NCI-H1694 treated with DMSO at 0.1 percent for 48 hours (cell line): Measurements from ENCODE around the gene DPF1.
A peak's percentile ranks its signal among the peaks of the same experiment; 100 is the strongest.

Source experiments
- DNase-seq: peaks from one replicate; lab custom pipeline; 2025; lab: John Stamatoyannopoulos, UW

The DPF1 gene

GRCh38 chr19:38197937-38198704 is 25.9 kb downstream of the DPF1 start:
- DNase-seq = no peak

DNA sequence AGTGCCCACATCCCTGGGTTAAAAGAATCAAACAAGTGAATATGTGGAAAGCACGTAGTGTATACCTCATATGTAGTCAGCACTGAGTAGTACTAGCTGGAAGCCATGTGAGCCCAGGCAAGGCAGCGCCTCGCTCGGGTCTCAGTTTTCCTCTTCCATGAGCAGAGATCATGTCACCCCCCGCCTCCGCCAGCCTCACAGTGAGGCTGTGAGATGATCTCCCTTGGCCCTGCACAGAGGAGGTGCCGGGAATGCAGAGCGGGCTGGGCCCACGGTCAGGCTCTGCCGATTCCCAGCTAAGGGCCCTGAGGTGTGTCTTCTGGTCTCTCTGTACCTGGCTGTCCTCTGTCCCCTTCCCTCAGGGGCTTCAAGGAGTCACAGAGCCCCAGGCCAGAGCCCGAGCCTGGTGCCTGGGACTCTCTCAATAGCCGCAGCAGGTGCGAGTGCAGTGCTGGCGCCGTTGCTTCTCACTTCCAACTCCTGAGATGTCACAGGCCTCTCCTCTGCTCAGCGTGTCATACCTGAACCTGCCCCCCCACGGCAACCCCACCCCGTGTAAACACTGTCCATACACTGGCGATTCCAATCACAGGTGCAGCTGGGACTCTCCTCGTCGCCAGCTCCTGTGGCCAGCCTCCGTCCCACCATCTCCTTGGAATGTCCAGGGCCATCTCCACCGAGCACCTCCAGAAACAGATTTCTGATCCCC is 26.9 kb downstream of the DPF1 start:
- DNase-seq = no peak

DNA sequence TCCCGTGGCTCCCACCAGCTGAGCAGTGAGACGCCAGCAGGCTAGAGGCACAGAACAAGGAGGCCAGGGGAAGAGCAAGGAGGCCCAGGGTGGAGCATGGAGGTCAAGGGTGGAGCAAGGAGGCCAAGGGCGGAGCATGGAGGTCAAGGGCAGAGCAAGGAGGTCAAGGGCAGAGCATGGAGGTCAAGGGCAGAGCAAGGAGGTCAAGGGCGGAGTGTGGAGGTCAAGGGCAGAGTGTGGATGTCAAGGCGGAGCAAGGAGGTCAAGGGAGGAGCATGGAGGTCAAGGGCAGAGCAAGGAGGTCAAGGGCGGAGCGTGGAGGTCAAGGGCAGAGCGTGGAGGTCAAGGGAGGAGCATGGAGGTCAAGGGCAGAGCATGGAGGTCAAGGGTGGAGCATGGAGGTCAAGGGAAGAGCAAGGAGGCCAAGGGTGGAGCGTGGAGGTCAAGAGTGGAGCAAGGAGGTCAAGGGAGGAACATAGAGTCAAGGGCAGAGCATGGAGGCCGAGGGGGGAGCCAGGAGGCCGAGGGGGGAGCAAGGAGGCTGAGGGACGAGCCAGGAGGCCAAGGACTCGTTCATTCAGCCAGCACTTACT is 27.7 kb downstream of the DPF1 start:
- DNase-seq = no peak

GRCh38 chr19:38195237-38195636 is 28.8 kb downstream of the DPF1 start:
- DNase-seq = no peak

GRCh38 chr19:38194061-38194701 is 29.8 kb downstream of the DPF1 start:
- peak; percentile 29 for DNase-seq

DNA sequence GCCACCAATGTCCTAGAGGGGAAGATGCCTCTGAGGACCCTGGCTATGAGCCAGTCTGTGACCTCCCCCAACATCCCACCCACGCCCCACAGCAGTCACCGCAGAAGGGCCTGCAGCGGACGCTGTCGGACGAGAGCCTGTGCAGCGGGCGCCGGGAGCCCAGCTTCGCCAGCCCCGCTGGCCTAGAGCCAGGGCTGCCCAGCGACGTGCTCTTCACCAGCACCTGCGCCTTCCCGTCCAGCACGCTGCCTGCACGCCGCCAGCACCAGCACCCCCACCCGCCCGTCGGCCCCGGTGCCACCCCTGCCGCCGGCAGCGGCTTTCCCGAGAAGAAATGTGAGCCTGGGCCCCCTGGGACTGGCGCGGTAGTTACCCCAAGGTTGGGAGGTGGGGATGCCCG is 30.6 kb downstream of the DPF1 start:
- no peak for DNase-seq

GRCh38 chr19:38191747-38192146 is 32.3 kb downstream of the DPF1 start:
- DNase-seq = no peak

DNA sequence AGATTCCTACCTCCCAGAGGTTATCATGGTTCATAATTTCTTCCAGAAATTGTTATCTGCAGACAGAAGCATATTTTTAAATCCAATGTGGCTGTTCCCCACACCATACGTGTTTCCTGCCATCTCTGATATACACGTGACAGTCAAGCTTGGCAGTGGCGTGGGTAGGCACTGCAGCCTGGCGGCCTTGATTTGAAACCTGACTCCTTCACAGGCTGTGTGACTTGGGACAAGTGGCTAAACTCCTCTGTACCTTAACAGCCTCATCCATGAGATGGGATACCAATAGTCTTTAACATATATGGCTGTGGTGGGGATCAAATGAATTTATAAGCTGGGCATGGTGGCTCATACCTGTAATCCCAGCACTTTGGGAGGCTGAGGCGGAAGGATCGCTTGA is 33.2 kb downstream of the DPF1 start:
- DNase-seq = no peak

GRCh38 chr19:38190061-38190460 is 34.0 kb downstream of the DPF1 start:
- DNase-seq = no peak

GRCh38 chr19:38185562-38185961 is 38.5 kb downstream of the DPF1 start:
- DNase-seq = no peak

- DNase-seq = no peak
These were observed 39.2 kb downstream of the DPF1 start for GRCh38 chr19:38184815-38185214.

- no peak for DNase-seq
These were observed 40.6 kb downstream of the DPF1 start for GRCh38 chr19:38183251-38183897.

DNA sequence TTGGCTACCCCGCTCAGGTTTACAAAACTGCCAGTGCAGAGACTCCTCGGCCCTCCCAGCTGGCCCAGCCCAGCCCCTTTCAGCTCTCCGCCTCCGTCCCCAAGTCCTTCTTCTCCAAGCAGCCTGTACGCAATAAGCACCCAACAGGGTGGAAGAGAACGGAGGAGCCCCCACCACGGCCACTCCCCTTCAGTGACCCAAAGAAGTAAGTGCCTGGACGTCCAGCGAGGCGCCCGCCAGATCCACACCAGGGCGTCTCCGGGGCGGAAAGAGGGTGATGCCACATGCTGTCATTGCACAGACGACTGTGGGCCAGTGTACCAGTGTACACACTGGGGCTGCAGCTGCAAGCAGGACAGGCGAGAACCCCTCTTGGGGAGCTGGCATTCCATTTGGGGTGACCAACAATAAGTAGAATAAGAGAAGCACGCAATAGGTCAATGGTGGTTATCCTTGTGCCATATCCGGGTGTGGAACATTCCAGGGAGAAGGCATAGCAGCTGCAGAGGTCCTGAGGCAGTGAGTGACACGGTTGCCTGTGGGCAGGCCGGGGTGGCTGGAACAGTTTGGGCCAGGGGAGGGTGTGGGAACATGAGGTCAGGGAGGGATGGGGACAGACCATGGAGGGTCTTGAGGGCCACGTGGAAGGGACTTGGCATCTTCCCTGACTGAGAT is 41.3 kb downstream of the DPF1 start:
- DNase-seq = no peak

GRCh38 chr19:38180071-38180470 is 44.0 kb downstream of the DPF1 start:
- DNase-seq = no peak

- no peak for DNase-seq
These were observed 48.6 kb downstream of the DPF1 start for GRCh38 chr19:38175422-38175821.

GRCh38 chr19:38173291-38174041 is 50.6 kb downstream of the DPF1 start:
- peak; percentile 75 for DNase-seq

- DNase-seq = no peak
These were observed 52.0 kb downstream of the DPF1 start for GRCh38 chr19:38172001-38172400.

DNA sequence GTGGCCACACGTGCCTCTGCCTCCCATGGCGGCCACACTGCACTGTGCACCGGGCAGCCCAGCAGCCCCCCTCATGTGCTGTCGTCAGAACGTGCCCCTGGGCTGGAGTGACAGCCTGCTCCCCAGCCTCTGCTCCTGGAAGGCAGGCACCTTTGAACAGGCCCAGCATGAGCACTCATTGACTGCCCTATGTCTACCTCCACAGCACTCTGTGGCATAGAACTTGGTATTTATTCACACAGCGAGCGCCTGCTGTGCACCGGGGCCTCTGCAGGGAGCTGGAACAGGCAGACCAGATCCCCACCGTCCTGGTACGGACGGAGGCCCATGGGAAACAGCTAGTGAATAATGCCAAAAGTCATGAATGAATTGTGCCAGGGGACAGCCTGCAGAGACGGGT is 53.7 kb downstream of the DPF1 start:
- DNase-seq = no peak

- no peak for DNase-seq
These were observed 55.4 kb downstream of the DPF1 start for GRCh38 chr19:38168637-38169036.

DNA sequence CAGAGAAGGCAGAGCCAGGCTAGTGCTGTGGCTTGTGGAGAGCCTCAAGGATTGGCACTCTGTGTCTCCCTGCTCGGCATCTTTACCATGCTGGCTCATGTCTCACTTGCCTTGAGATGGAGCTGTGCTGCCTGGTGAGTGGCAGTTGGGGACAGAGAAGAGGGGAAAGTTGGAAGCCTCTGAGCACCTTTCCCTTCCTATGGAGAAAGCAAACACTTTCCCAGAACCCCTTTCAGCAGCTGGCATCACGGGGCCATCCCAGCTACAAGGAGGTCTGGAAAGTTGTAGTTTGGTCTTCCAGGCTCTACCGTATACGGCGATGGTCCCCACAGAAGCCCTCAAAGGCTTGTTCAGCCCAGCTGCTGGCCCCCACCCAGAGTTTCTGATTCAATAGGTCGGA is 58.7 kb downstream of the DPF1 start:
- DNase-seq = no peak

GRCh38 chr19:38164526-38164925 is 59.5 kb downstream of the DPF1 start:
- DNase-seq = no peak
